H9 (cell line): ENCODE data around the gene FRK. TPM values are rescaled to one million over a fixed set of nuclear protein-coding genes. Genes with fewer than 3 reads are reported as not detected.

Source experiments
- DNase-seq: peaks from one replicate; pipeline ENCODE4 v3.0.0-alpha.2; 2017
- H2AFZ ChIP-seq: one replicate; pipeline ENCODE4 v1.6.1; 2013; ENCODE audit warnings: mild to moderate bottlenecking, low read length, control low read depth, moderate library complexity
- H2AK5ac ChIP-seq: 2 replicates; pipeline ENCODE4 v1.6.1; 2013; ENCODE audit warnings: low read length, control low read depth, mixed read lengths; ENCODE audit not compliant: insufficient read length
- H2BK120ac ChIP-seq: one replicate; pipeline ENCODE4 v1.6.1; 2013; ENCODE audit warnings: low read depth, mild to moderate bottlenecking, low read length, control low read depth, inconsistent platforms; ENCODE audit not compliant: poor library complexity, severe bottlenecking
- H2BK12ac ChIP-seq: 2 replicates; pipeline ENCODE4 v1.6.1; 2013; ENCODE audit warnings: low read length, control low read depth, mixed read lengths, low read depth; ENCODE audit not compliant: insufficient read length
- H2BK15ac ChIP-seq: 2 replicates; pipeline ENCODE4 v1.6.1; 2013; ENCODE audit warnings: low read depth, low read length, control low read depth
- H2BK20ac ChIP-seq: one replicate; pipeline ENCODE4 v1.6.1; 2013; ENCODE audit warnings: low read depth, mild to moderate bottlenecking, low read length, control low read depth, inconsistent platforms; ENCODE audit not compliant: poor library complexity, severe bottlenecking
- H2BK5ac ChIP-seq: 2 replicates; pipeline ENCODE4 v1.6.1; 2013; ENCODE audit warnings: low read length, control low read depth, mixed read lengths; ENCODE audit not compliant: insufficient read length
- H3K14ac ChIP-seq: 2 replicates; pipeline ENCODE4 v1.6.1; 2013; ENCODE audit warnings: low read length, control low read depth; ENCODE audit not compliant: insufficient read depth
- H3K18ac ChIP-seq: 2 replicates; pipeline ENCODE4 v1.6.1; 2013; ENCODE audit warnings: low read depth, mild to moderate bottlenecking, mixed read lengths, low read length, control low read depth; ENCODE audit not compliant: insufficient read length
- H3K23ac ChIP-seq: 2 replicates; pipeline ENCODE4 v1.6.1; 2013; ENCODE audit warnings: low read length, control low read depth, mixed read lengths, low read depth; ENCODE audit not compliant: insufficient read length
- H3K23me2 ChIP-seq: 2 replicates; pipeline ENCODE4 v1.6.1; 2013; ENCODE audit warnings: low read depth, mild to moderate bottlenecking, mixed read lengths, low read length, control low read depth; ENCODE audit not compliant: insufficient read length, poor library complexity, severe bottlenecking
- H3K27ac ChIP-seq: 2 replicates; pipeline ENCODE4 v1.5.1; 2013; ENCODE audit warnings: low read length, control low read depth, mixed read lengths, low read depth; ENCODE audit not compliant: insufficient read length
- H3K27me3 ChIP-seq: 2 replicates; pipeline ENCODE4 v1.6.1; 2013; ENCODE audit warnings: low read length, control low read depth, inconsistent platforms; ENCODE audit not compliant: insufficient read depth
- H3K4ac ChIP-seq: 2 replicates; pipeline ENCODE4 v1.6.1; 2013; ENCODE audit warnings: low read depth, mild to moderate bottlenecking, control low read depth, inconsistent platforms, low read length, moderate library complexity
- H3K4me1 ChIP-seq: 2 replicates; pipeline ENCODE4 v1.6.1; 2013; ENCODE audit warnings: low read length, control low read depth, inconsistent platforms; ENCODE audit not compliant: insufficient read depth
- H3K4me2 ChIP-seq: 2 replicates; pipeline ENCODE4 v1.6.1; 2013; ENCODE audit warnings: low read length, control low read depth, mixed read lengths; ENCODE audit not compliant: insufficient read length, insufficient read depth
- H3K56ac ChIP-seq: 2 replicates; pipeline ENCODE4 v1.6.1; 2013; ENCODE audit warnings: low read depth, mild to moderate bottlenecking, mixed read lengths, low read length, control low read depth; ENCODE audit not compliant: insufficient read length
- H3K79me1 ChIP-seq: 2 replicates; pipeline ENCODE4 v1.6.1; 2013; ENCODE audit warnings: low read depth, mild to moderate bottlenecking, moderate library complexity, low read length, control low read depth, inconsistent platforms; ENCODE audit not compliant: insufficient read depth, poor library complexity, severe bottlenecking
- H3K79me2 ChIP-seq: 2 replicates; pipeline ENCODE4 v1.6.1; 2013; ENCODE audit warnings: low read length, control low read depth, inconsistent platforms; ENCODE audit not compliant: insufficient read depth
- H3K9ac ChIP-seq: 2 replicates; pipeline ENCODE4 v1.6.1; 2013; ENCODE audit warnings: low read length, control low read depth, mixed read lengths; ENCODE audit not compliant: insufficient read length; ENCODE audit errors: extremely low read depth
- H3K9me3 ChIP-seq: one replicate; pipeline ENCODE4 v1.6.1; 2013; ENCODE audit warnings: low read depth, low read length, inconsistent platforms; ENCODE audit not compliant: control insufficient read depth
- H3T11ph ChIP-seq: one replicate; pipeline ENCODE4 v1.6.1; 2013; ENCODE audit warnings: mild to moderate bottlenecking, low read length, control low read depth, inconsistent platforms
- H4K20me1 ChIP-seq: one replicate; pipeline ENCODE4 v1.6.1; 2013; ENCODE audit not compliant: control insufficient read depth, insufficient read length, insufficient read depth
- H4K5ac ChIP-seq: 2 replicates; pipeline ENCODE4 v1.6.1; 2013; ENCODE audit warnings: low read depth, mild to moderate bottlenecking, mixed read lengths, low read length, control low read depth; ENCODE audit not compliant: insufficient read length
- H4K8ac ChIP-seq: replicated peaks from 2 replicates; pipeline ENCODE4 v1.6.1; 2013; ENCODE audit warnings: low read length, control low read depth, mixed read lengths, low read depth; ENCODE audit not compliant: insufficient read length
- H4K91ac ChIP-seq: 2 replicates; pipeline ENCODE4 v1.6.1; 2013; ENCODE audit warnings: low read depth, mild to moderate bottlenecking, moderate library complexity, mixed read lengths, low read length, control low read depth; ENCODE audit not compliant: insufficient read length
- H3K27ac Mint-ChIP-seq, 3 experiments: 2 replicates in 2 of 3; 3 replicates in 1 of 3; pipeline ENCODE4 v1.8.0; 2020 to 2021; ENCODE audit warnings: mixed read lengths in 3 of 3, mild to moderate bottlenecking in 1 of 3, moderate library complexity in 1 of 3
- H3K27me3 Mint-ChIP-seq: 2 replicates; pipeline ENCODE4 v1.8.0; 2021; ENCODE audit warnings: low read depth, mild to moderate bottlenecking, moderate library complexity, mixed read lengths
- H3K36me3 Mint-ChIP-seq, 3 experiments: 2 replicates in 2 of 3; 3 replicates in 1 of 3; pipeline ENCODE4 v1.8.0; 2020 to 2021; ENCODE audit warnings: low read depth in 3 of 3, mixed read lengths in 3 of 3; ENCODE audit not compliant: insufficient read depth in 1 of 3
- H3K4me1 Mint-ChIP-seq, 2 experiments: 2 replicates each; pipeline ENCODE4 v1.8.0; 2020; ENCODE audit warnings: mixed read lengths in 2 of 2
- H3K4me3 Mint-ChIP-seq, 2 experiments: 2 replicates in 1 of 2; 3 replicates in 1 of 2; pipeline ENCODE4 v1.8.0; 2020 to 2021; ENCODE audit warnings: mild to moderate bottlenecking in 2 of 2, mixed read lengths in 2 of 2, moderate library complexity in 1 of 2
- H3K9me3 Mint-ChIP-seq, 2 experiments: 2 replicates in 1 of 2; 3 replicates in 1 of 2; pipeline ENCODE4 v1.8.0; 2020; ENCODE audit warnings: mild to moderate bottlenecking in 2 of 2, mixed read lengths in 2 of 2, moderate library complexity in 1 of 2
- WGBS: extraction: QIAGEN DNeasy Blood & Tissue Kit; methylation state at CpG from one replicate; pipeline ENCODE4 v1.1.7; 2013; ENCODE audit warnings: missing lambda C conversion rate, low lambda C conversion rate, mixed read lengths; ENCODE audit not compliant: insufficient read length; ENCODE audit errors: extremely low coverage; 5-methylcytosine and 5-hydroxymethylcytosine counted together
- total RNA-seq: library from RNA; stranded (reverse); gene quantifications from 2 replicates; pipeline ENCODE4 v1.2.1, GENCODE V29; 2021
- TF ChIP-seq, protein P1 (sequence below): fragments of 200-600 bp; sonication (generic); conservative IDR thresholded peaks from 3 replicates; pipeline ENCODE4 v1.8.0; 2021; ENCODE audit warnings: antibody characterized with exemption, mild to moderate bottlenecking

The FRK gene
- total RNA-seq, 1 experiment from 2014 or later = 0.15 TPM

DNA sequence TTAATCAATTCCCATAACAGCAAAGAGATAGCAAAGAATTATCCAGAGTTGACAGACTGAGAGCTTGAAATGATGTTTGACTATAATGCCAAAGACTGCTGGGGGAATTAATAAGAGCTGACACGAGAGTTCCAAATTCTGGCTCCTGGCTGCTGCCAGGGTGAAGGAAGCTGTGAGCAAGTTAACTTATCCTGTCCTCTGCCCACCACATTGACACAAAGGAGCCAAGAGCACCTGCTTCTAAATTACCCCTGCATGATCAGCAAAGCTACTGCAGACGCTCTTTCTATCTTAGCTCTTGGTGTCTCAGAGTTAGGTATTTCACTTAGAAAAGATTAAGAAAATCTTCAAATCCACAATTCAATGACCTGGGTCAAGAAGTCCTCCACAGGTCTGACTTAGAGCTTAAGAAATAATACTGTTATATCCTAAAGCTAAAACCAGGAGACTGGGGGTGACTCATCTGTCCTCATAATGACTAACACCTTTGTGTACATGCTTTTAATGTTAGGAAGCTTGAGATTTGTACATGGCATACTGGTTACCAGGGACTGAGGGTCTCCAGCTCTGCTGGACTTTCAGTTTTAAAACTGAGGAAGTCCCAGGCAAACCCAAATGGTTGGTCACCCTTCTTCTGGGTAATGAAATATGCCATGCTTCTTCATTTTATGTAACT lies 13.2 kb upstream of the FRK start:
- Mint-ChIP-seq H3K36me3 (no peaks in the 10 kb centered on the region), H3K27me3 (no peaks in the 10 kb centered on the region)
- TF ChIP-seq, protein P1, sequence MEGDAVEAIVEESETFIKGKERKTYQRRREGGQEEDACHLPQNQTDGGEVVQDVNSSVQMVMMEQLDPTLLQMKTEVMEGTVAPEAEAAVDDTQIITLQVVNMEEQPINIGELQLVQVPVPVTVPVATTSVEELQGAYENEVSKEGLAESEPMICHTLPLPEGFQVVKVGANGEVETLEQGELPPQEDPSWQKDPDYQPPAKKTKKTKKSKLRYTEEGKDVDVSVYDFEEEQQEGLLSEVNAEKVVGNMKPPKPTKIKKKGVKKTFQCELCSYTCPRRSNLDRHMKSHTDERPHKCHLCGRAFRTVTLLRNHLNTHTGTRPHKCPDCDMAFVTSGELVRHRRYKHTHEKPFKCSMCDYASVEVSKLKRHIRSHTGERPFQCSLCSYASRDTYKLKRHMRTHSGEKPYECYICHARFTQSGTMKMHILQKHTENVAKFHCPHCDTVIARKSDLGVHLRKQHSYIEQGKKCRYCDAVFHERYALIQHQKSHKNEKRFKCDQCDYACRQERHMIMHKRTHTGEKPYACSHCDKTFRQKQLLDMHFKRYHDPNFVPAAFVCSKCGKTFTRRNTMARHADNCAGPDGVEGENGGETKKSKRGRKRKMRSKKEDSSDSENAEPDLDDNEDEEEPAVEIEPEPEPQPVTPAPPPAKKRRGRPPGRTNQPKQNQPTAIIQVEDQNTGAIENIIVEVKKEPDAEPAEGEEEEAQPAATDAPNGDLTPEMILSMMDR = no peak

More for the DNA sequence above, 13.2 kb upstream of the FRK start:
- H3K9me3 ChIP-seq = no peaks in the 10 kb centered on the region
- no peak overlapping the region for H2AK5ac ChIP-seq
- H4K20me1 ChIP-seq = no peaks in the 10 kb centered on the region
- no peak overlapping the region for H3T11ph ChIP-seq
- Mint-ChIP-seq H3K4me1 (peaks cover 6 to 9% of the 10 kb centered on the region in 2 experiments), H3K9me3 (no peaks in the 10 kb centered on the region), H3K27ac (no peak overlapping the region), H3K4me3 (no peak overlapping the region)
- H2BK5ac ChIP-seq = no peak overlapping the region
- no peak overlapping the region for H3K27ac ChIP-seq
- no peaks in the 10 kb centered on the region for H3K79me1 ChIP-seq
- H4K91ac ChIP-seq = no peak overlapping the region
- no peak overlapping the region for H4K8ac ChIP-seq
- no peak overlapping the region for H2AFZ ChIP-seq
- no peak overlapping the region for H2BK120ac ChIP-seq
- H3K14ac ChIP-seq = no peak overlapping the region
- no peak overlapping the region for H4K5ac ChIP-seq
- no peak overlapping the region for H2BK20ac ChIP-seq
- no peak overlapping the region for H2BK15ac ChIP-seq
- H3K23ac ChIP-seq = no peak overlapping the region
- H2BK12ac ChIP-seq = no peak overlapping the region
- H3K4ac ChIP-seq = no peak overlapping the region
- no peak overlapping the region for H3K4me2 ChIP-seq
- no peaks in the 10 kb centered on the region for H3K23me2 ChIP-seq
- WGBS = no CpG with 5 or more reads among the region's 2 CpGs
- no peak overlapping the region for H3K18ac ChIP-seq
- H3K4me1 ChIP-seq = no peaks in the 10 kb centered on the region
- H3K56ac ChIP-seq = no peak overlapping the region
- no peak for DNase-seq
- H3K9ac ChIP-seq = no peak overlapping the region
- H3K79me2 ChIP-seq = no peaks in the 10 kb centered on the region
- H3K27me3 ChIP-seq = no peaks in the 10 kb centered on the region
